Measurements from ENCODE around the gene ANO2.

ANO2 gene

DNA sequence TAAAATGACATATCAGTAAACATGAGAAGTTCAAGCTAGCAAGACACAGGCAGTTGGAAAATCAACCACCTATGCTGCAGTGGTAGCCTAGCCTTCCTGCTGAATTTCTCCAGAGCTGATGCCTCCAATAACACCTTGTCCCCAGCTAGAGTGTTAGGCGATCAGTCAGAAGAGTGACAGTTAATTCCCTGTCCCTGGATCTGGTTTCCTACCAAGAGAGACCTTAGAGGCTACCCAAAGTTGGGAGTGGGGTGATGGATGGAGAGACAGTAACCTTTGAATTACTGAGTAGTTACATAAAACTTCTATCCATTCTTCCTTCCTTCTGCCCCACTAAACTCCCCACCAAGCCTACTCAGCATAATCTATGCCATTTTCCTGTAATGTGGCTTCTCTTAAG, 1.9 kb upstream of the ANO2 start:
- peak overlapping the region; percentile 65 for H3K4me3 Mint-ChIP-seq

DNA sequence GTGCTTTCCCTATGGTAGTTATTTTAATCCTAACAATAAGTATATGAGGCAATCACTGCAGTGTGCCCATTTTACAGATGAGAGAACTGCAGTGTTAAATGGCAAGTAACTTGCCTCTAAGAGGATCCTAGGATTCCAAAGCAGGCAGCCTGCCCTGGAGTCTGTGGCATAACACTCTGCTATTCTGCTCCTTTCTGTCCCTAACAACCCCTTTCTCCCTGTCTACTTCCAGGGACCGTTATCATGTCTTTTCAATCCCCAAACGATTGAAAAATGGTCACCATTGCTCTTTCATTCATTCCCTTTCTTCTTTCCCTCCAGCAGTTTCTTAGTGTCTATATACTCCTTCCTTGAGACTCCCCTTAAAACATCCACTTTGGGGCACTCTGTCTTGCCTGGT, 1.3 kb upstream of the ANO2 start:
- TF ChIP-seq, protein P1, sequence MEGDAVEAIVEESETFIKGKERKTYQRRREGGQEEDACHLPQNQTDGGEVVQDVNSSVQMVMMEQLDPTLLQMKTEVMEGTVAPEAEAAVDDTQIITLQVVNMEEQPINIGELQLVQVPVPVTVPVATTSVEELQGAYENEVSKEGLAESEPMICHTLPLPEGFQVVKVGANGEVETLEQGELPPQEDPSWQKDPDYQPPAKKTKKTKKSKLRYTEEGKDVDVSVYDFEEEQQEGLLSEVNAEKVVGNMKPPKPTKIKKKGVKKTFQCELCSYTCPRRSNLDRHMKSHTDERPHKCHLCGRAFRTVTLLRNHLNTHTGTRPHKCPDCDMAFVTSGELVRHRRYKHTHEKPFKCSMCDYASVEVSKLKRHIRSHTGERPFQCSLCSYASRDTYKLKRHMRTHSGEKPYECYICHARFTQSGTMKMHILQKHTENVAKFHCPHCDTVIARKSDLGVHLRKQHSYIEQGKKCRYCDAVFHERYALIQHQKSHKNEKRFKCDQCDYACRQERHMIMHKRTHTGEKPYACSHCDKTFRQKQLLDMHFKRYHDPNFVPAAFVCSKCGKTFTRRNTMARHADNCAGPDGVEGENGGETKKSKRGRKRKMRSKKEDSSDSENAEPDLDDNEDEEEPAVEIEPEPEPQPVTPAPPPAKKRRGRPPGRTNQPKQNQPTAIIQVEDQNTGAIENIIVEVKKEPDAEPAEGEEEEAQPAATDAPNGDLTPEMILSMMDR (IDR thresholded peaks at IDR 0.05): no peak

More for the DNA sequence above, 1.9 kb upstream of the ANO2 start:
- Mint-ChIP-seq H3K36me3 (ENCODE audit: low read depth) (no peaks in the 10 kb centered on the region), H3K4me1 (peaks cover 32% of the 10 kb centered on the region), H3K27ac (no peak overlapping the region), H3K27me3 (ENCODE audit: low read depth, poor library complexity) (peaks cover 78% of the 10 kb centered on the region), H3K9me3 (peaks cover 5% of the 10 kb centered on the region)
- TF ChIP-seq, protein P1 (IDR thresholded peaks at IDR 0.05): no peak
- DNase-seq: no peak

DNA sequence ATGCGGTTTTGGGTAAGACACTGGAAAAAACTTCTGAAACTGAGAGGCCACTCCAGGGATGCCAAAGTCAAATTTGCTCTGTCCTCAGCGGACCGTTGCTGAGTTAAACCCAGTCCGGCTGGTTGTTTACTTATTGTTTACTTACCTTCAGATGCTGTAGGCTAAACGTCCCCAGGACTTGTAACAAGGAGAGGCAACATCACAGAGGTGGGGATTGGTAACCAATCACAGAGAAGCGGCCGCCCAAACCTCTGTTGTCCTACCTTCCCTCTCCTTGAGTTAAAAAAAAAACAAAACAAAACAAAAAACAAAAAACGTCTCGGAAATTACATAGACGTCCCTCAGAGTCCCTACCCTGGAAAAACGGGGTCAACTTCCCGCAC, 380 bp downstream of the ANO2 start:
- H3K4me3 Mint-ChIP-seq: peak overlapping the region; percentile 85
- peaks cover 87% of the 10 kb centered on the region for H3K27me3 Mint-ChIP-seq (ENCODE audit: low read depth, poor library complexity)
- H3K36me3 Mint-ChIP-seq (ENCODE audit: low read depth): no peaks in the 10 kb centered on the region
- no peak overlapping the region for H3K27ac Mint-ChIP-seq
- no peak for DNase-seq
- TF ChIP-seq, protein P1 (IDR thresholded peaks at IDR 0.05): no peak
- peaks cover 22% of the 10 kb centered on the region for H3K4me1 Mint-ChIP-seq
- peaks cover 5% of the 10 kb centered on the region for H3K9me3 Mint-ChIP-seq

More for the DNA sequence above, 1.3 kb upstream of the ANO2 start:
- H3K36me3 Mint-ChIP-seq (ENCODE audit: low read depth): no peaks in the 10 kb centered on the region
- no peak for DNase-seq
- H3K4me3 Mint-ChIP-seq: peak overlapping the region; percentile 65
- H3K9me3 Mint-ChIP-seq: peaks cover 5% of the 10 kb centered on the region
- H3K27me3 Mint-ChIP-seq (ENCODE audit: low read depth, poor library complexity): peaks cover 77% of the 10 kb centered on the region
- H3K27ac Mint-ChIP-seq: no peak overlapping the region
- peaks cover 30% of the 10 kb centered on the region for H3K4me1 Mint-ChIP-seq

DNA sequence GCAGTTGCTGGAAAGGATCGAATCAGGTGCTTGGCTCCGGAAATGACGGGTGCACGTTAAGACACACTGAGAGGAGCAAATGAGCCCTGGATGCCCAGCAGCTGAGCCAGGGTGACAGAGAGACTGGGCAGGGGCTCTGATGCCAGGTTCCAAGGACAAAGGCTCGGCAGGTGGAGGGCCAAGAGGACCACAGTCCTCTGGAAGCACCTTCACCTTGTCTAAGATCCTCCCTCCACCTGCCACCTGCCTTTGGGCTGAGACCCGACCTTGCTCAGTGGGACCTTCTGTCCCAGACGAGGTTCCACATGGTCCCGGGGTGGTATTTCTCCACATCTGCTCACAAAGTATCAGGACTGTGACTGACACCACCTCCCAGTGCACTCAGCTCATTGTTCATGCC, 1.0 kb downstream of the ANO2 start:
- peaks cover 85% of the 10 kb centered on the region for H3K27me3 Mint-ChIP-seq (ENCODE audit: low read depth, poor library complexity)
- no peaks in the 10 kb centered on the region for H3K36me3 Mint-ChIP-seq (ENCODE audit: low read depth)
- peaks cover 22% of the 10 kb centered on the region for H3K4me1 Mint-ChIP-seq
- peak overlapping the region; percentile 85 for H3K4me3 Mint-ChIP-seq
- TF ChIP-seq, protein P1 (IDR thresholded peaks at IDR 0.05): no peak
- no peak for DNase-seq
- H3K27ac Mint-ChIP-seq: no peak overlapping the region
- H3K9me3 Mint-ChIP-seq: peaks cover 5% of the 10 kb centered on the region

DNA sequence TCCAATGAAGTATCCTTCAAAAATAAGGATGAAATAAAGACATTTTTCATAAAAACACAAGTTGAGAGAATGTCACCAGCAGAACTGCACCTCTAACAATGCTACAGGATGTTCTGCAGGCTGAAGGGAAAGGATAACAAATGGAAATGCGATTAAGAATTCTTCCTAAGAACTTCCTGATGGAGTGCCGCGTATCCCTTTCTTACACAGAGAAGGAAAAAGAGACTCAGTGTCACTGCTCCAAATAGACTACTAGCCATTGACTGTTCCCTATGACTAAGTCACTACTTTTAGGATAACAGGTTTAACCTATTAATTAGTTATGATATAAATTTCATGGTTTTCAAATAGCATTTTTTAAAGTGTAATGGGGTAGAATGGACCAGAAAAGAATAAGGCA, 3.2 kb downstream of the ANO2 start:
- H3K9me3 Mint-ChIP-seq: peaks cover 2% of the 10 kb centered on the region
- peaks cover 19% of the 10 kb centered on the region for H3K4me1 Mint-ChIP-seq
- TF ChIP-seq, protein P1 (IDR thresholded peaks at IDR 0.05): no peak
- no peak overlapping the region for H3K27ac Mint-ChIP-seq
- DNase-seq: no peak
- peaks cover 74% of the 10 kb centered on the region for H3K27me3 Mint-ChIP-seq (ENCODE audit: low read depth, poor library complexity)
- H3K4me3 Mint-ChIP-seq: no peak overlapping the region
- no peaks in the 10 kb centered on the region for H3K36me3 Mint-ChIP-seq (ENCODE audit: low read depth)

DNA sequence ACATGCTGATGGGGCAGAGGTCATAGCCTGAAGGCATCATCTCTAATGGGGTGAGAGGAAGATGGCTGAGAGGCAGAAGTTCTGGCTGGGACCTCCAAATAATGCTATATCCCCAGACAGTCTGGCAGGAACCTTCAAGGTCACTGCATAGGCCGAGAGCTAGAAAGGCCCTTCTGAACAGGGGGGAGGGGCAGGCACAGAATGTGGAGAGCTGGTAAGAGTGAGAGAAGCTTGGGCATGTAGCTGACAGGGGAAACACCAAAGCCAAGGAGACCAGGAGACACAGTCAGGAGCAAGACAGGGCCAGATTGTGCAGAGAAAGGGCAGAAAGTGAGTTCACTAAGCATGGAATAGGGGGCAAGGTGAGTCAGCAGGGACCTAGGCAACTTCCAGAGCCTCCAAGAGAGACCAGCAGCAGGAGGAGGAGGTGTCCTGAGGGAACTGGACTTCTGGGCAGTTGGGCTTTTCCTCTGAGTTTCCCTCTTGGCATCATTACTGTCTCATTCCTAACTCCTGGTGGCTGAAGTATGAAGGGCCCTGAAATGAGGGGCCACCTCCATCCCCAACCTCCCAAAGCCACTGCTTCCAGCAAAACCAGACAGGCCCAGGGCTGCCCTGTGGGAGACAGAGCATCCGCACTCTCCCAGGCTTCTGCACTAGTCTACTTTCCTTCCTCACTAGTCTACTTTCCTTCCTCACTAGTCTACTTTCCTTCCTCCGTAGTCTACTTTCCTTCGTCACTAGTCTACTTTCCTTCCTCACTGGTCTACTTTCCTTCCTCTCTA, 17.1 kb downstream of the ANO2 start:
- TF ChIP-seq, protein P1 (IDR thresholded peaks at IDR 0.05): no peak
- Mint-ChIP-seq H3K27ac (no peak overlapping the region), H3K4me3 (no peak overlapping the region), H3K9me3 (no peaks in the 10 kb centered on the region), H3K36me3 (ENCODE audit: low read depth) (no peaks in the 10 kb centered on the region), H3K27me3 (ENCODE audit: low read depth, poor library complexity) (peaks cover 47% of the 10 kb centered on the region), H3K4me1 (peaks cover 4% of the 10 kb centered on the region)
- DNase-seq: no peak
